Spleen (tissue), 7 donors: ENCODE data around the gene KCND2.

ENCODE experiments used
- POLR2A ChIP-seq, 3 donors: fragments of 450-650 bp; IDR thresholded peaks; one replicate each; pipeline ENCODE4 v1.5.1; 2017; ENCODE audit warnings: antibody characterized with exemption in 3 of 3, mild to moderate bottlenecking in 1 of 3
- POLR2AphosphoS5 ChIP-seq, 3 donors: sonication (generic); formaldehyde crosslinking; IDR thresholded peaks; one replicate each; pipeline ENCODE4 v1.5.1; 2017; ENCODE audit warnings: antibody characterized with exemption in 3 of 3
- TF ChIP-seq, protein P1 (sequence below), 11 experiments: fragments of 200-600 bp in 7 of 11; fragments of 450-650 bp in 4 of 11; sonication (generic) in 4 of 11; IDR thresholded peaks in 8 of 11; conservative IDR thresholded peaks in 3 of 11; 1 replicate in 7 of 11; 2 replicates in 4 of 11; pipeline versions ENCODE4 v1.4.0 to v1.8.0; 2016 to 2021; ENCODE audit warnings: antibody characterized with exemption in 11 of 11, inconsistent platforms in 4 of 11, mild to moderate bottlenecking in 1 of 11
- donor health status: DM: no; HTN: no; CAD: no; lungs with moderate emphysema.
- donor health status: DM: no; HTN: no; CAD: no.
- donor health status: DM: no; HTN: no; CAD: no.

GRCh38 chr7:120709972-120710320, 437.0 kb downstream of the KCND2 start:
- TF ChIP-seq, protein P1, sequence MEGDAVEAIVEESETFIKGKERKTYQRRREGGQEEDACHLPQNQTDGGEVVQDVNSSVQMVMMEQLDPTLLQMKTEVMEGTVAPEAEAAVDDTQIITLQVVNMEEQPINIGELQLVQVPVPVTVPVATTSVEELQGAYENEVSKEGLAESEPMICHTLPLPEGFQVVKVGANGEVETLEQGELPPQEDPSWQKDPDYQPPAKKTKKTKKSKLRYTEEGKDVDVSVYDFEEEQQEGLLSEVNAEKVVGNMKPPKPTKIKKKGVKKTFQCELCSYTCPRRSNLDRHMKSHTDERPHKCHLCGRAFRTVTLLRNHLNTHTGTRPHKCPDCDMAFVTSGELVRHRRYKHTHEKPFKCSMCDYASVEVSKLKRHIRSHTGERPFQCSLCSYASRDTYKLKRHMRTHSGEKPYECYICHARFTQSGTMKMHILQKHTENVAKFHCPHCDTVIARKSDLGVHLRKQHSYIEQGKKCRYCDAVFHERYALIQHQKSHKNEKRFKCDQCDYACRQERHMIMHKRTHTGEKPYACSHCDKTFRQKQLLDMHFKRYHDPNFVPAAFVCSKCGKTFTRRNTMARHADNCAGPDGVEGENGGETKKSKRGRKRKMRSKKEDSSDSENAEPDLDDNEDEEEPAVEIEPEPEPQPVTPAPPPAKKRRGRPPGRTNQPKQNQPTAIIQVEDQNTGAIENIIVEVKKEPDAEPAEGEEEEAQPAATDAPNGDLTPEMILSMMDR (IDR thresholded peaks at IDR 0.05 in 8 of 11, conservative IDR thresholded peaks at IDR 0.05 in 3 of 11): no peak
- no peak for TF ChIP-seq POLR2A (IDR thresholded peaks at IDR 0.05)
- TF ChIP-seq POLR2AphosphoS5 (IDR thresholded peaks at IDR 0.05): no peak
